B cell (primary cell): ENCODE results near the gene SPATA12.

Experiments
- CTCF ChIP-seq: fragments of 200-600 bp; IDR thresholded peaks from one replicate; pipeline ENCODE4 v1.8.0; 2022; ENCODE audit warnings: antibody characterized with exemption, mild to moderate bottlenecking
- EZH2 ChIP-seq: IDR thresholded peaks from 2 replicates; pipeline ENCODE4 v1.6.1; 2012; ENCODE audit warnings: borderline replicate concordance, low read depth, mild to moderate bottlenecking, moderate library complexity, low read length; ENCODE audit not compliant: insufficient read depth, poor library complexity, severe bottlenecking

DNA sequence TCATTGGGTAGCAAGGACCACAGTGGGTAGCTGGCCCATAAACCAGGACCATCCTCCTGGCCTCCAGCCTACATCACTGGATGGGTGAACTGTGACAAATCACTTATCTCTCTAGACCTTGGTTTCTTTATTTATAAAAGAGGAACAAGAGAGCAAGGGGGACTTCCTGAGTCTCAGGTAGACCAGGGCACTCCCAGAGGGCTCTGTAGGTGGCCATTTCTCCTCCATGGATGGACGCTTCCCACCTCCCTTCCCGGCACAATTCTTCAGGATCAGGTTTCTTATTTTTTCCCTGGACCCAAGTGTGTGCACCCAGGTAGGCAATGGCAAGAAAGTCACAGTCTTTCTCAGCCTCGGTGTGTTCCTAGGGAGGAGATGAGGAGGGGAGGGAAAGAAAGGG is 41.4 kb upstream of the SPATA12 start:
- no peak for TF ChIP-seq CTCF
- TF ChIP-seq EZH2: no peak
